Epidermal melanocyte (primary cell): ENCODE results near the gene NGB.

Experiments
- DNase-seq: peaks from one replicate; pipeline ENCODE4 v3.0.0; 2011; ENCODE audit warnings: low spot score; ENCODE audit not compliant: insufficient read length

Gene NGB

GRCh38 chr14:77265187-77265515, 5.9 kb downstream of the NGB start:
- DNase-seq, result no peak

DNA sequence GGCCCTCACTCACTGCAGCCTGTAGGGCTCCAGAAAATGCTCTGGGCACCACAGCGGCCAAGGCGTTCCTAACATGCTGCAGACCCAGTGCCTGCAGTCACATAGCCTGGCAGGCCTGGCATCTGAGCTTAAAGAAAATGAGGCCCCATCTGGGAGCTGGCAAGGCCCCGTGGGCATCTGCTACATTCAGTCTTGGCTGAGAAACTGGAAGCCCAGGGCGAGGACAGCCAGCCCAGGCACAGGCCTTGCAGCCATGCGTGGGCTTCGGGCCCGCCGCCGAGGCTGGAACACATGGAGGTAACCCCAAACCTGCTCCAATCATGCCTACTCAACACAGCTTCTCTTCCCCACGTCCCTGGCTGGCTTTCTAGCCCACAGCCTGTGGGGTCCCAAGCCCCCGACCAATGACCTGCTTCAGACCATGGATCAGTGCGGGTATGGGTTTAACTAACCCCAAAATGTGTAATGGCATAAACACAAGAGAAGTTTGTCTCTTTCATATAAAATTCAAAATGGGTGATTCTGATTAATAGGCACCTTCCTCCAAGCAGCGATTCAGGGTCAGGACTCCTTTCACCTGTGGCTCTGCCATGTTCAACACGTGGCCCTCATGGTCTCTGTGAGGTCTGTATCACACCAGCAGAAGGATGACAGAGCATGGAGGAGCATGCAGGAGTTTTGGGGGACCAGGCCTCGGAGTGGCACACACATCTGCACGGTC, 6.4 kb downstream of the NGB start:
- no peak for DNase-seq

GRCh38 chr14:77260631-77261030, 10.4 kb downstream of the NGB start:
- no peak for DNase-seq

- DNase-seq, result no peak
These were observed 10.8 kb downstream of the NGB start for GRCh38 chr14:77260199-77260598.

DNA sequence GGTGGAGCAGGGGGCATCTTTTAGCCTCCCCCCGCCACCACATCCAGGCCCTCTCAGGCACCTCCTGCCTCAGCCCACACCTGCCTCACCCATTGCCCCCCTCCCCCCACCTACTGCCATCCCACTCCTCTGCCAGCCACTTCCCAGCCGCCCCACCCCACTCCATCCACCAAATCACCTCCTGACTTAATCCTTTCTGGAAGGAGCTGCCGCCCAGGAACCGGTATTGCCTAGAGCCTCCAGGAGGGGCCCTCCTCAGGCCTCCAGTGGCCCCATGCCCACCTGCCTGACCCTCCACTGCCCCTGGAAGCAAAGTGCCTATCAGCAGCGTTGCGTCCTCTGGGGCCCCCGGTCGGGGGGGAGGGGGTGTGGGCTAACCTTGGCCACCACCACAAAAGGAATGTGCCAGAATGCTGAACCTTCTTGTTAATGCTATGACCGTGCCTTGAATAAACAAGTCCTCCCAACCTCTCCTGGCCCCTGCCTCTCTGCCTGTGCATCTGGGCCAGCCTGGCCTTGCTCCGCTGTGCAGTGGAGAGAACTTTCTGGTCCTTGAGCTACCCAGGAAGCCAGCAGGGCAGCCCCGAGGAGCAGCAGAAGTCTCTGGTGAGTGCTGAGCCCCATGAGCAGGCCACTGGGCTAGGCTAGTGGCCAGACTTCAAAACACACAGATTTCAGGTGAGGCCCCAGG, 11.8 kb downstream of the NGB start:
- DNase-seq, result no peak

GRCh38 chr14:77258566-77258965, 12.4 kb downstream of the NGB start:
- no peak for DNase-seq

DNA sequence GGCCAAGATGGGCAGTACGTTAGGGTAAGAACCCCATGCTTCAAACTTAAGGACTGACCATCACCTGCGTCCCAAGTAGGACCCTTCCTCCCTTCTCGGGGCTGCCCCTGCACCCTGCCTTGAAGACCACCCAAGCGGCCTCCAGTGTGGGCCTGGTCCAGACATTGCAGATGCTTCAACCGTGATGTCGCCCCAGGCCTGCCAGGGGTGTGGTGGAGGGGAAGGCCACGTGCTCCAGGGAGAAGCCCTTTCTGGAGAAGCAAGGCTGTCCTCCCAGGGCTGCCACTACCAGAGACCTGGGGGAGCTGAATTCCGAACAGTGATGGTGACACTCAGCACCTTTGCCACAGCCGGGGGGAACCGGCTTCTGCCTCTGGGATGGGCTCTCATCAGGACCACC, 13.3 kb downstream of the NGB start:
- no peak for DNase-seq

DNA sequence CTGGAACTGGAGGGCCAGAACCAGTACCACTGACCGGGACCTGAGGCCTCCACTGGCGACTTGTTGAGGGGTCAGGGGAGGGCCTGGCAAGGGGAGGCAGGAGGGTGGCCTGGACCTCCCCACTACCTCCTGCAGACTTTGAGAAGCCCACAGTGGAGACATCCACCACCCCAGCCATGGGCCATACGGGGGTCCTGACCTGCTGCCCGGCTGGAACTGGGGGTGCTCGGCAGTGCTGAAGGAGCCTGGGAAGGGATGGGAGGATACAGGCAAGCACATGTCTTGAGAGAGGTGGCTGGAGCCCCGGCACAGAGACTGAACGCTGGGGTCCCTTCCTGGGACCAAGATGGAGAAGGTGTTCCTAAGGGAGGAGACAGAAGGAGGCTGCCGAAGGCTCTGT, 14.3 kb downstream of the NGB start:
- DNase-seq, result no peak

GRCh38 chr14:77253333-77254190, 17.4 kb downstream of the NGB start:
- no peak for DNase-seq

- no peak for DNase-seq
These were observed 19.1 kb downstream of the NGB start for GRCh38 chr14:77251870-77252269.

- DNase-seq, result no peak
These were observed 20.1 kb downstream of the NGB start for GRCh38 chr14:77250927-77251326.

GRCh38 chr14:77249286-77249685, 21.7 kb downstream of the NGB start:
- no peak for DNase-seq

- no peak for DNase-seq
These were observed 22.3 kb downstream of the NGB start for GRCh38 chr14:77248666-77249065.

GRCh38 chr14:77246784-77247183, 24.2 kb downstream of the NGB start:
- no peak for DNase-seq

DNA sequence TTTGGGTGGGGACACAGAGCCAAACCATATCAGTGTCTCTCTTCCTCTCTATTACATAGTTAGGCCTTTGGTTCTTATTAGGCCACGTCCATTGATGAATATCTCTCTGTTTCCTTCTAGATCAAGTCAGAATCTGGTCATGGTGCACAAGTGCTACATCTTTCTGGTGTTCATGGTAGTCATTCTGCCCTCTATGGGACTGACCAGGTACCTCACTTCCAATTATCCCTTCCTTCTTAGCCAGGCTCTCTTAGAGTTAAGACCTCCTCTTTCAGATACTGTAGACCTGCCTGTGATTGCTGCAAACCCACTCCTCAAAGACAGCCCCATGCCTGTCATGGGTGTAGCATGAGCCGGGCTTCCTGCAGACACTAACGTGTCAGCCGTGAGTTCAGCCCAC, 25.2 kb downstream of the NGB start:
- DNase-seq, result no peak

- no peak for DNase-seq
These were observed 27.2 kb downstream of the NGB start for GRCh38 chr14:77243853-77244252.

- no peak for DNase-seq
These were observed 28.3 kb downstream of the NGB start for GRCh38 chr14:77242752-77243151.

GRCh38 chr14:77241955-77242354, 29.1 kb downstream of the NGB start:
- DNase-seq, result no peak

DNA sequence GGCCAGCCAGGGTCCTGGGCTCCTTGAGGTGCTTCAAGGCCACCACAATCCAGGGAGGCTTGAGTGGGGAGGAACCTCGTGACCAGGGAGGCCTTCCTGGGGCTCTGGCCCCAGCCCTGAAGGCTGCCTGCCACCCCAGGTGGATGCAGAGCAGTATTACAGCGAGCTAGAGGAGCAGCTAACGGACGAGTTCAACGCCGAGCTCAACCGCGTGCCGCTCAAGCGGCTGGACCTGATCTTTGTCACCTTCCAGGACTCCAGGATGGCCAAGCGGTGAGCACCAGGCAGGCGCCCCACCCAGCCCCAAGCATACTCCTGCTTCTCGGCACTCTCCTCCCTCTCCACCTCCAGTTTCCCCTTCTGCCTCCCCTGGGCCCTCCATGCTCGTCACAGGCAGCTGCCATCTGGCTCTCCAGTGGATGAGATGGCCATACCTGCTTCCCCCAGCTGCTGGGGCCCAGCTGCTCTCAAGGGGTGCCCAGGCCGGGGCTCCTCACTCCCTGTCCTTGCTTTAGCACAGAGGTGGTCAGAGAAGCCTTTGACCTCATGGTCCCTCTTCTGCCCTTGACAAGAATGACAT, 30.6 kb downstream of the NGB start:
- no peak for DNase-seq

DNA sequence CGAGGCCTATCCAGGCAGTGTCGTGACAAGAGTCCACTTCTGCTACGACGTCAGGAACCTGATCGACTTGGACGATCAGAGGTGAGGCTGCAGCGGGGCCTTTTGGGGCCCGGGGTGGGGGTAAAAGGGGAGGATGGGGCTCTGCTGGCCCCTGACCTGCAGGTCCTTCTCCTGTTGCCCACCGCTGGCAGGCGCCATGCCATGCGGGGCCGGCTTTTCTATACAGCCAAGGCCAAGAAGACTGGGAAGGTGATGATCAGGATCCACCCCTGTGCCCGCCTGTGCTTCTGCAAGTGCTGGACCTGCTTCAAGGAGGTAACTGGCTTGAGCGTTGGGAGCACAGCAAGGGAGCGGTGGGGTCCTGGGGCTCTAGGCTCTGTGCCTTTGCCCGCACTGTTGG, 31.6 kb downstream of the NGB start:
- no peak for DNase-seq

DNA sequence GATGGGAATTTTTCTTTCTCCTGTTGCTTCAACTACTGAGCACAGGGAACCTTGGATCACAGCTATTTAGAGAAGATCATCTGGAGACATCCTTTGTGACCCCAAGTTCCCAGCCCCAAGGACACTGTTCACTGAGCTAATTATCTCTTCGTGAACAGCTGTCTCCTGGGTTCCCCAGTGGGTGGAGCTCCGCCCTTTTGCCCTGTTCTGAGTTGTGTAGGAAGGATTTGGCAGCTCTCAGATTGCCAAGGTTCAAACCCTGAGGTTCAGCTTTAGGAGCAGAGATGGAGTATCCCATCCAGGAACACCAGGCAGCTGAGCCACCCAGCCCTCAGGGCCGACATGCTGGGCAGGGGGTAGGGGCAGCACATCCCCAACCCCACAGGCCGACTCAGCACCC, 32.0 kb downstream of the NGB start:
- no peak for DNase-seq

DNA sequence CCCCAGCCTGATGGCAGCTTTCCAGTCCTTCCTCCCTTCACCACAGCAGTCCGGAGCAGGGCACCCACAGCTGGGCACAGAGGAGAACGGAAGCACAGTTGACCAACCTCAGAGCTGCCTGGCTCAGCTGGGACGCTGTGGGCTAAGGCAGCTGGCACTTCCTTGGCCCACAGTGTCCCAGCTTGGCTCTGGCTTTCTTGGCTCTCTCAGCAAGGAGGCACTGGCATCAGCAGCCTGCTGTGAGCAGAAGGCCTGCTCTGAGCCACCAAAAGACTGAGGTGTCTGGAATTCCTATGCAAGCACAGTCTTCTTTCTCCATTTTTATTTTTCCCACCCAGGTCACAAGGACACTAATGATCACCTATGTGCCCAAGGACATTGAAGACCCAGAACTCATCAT, 32.6 kb downstream of the NGB start:
- no peak for DNase-seq
